ENCODE results near the gene CCDC134. TPM values are rescaled to one million over a fixed set of nuclear protein-coding genes. Genes with fewer than 3 reads are reported as not detected.
"Not testable (repeated sequence)": the region's sequence is repeated elsewhere in the genome, so short reads cannot be mapped to it uniquely, and the experiment has no call there.

Gene CCDC134
- total RNA-seq, 1 donor from 2014 or later, result 10.4 TPM

DNA sequence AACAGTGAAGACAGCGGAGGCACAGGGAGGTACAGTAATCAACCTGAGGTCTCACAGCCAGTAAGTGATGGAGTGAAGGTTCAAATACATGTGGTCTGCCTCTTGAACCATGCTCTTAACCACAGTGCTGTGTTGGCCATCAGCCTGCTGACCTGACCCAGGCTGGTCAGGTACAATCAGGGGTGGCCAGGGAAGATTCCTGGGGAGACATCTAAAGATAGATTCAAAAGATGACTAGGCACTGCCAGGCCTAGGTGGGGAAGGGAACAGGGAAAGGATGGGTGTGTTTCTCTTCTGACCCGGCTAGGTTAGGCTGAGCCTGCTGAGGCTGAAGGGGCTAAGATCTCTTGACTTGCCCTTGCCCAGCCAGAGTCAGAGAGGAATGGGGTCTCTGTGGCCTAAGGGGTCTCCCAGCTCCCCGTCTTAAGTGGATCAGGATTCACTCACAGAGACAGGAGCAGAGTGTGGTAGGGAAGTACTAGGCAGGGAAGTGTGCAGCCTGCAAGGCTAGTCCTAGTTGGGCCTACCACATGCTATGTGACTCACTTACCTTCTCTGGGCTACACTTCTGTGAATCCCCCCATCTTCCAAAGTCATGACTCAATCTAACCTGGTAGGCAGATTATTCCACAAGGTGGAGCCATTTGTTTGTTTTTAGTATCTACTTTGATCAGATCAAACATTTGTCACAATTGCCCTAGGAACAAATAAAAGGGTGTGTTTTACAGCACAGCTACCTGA is 22.0 kb downstream of the CCDC134 start:
- DNase-seq (ENCODE audit: low spot score), result no peak

DNA sequence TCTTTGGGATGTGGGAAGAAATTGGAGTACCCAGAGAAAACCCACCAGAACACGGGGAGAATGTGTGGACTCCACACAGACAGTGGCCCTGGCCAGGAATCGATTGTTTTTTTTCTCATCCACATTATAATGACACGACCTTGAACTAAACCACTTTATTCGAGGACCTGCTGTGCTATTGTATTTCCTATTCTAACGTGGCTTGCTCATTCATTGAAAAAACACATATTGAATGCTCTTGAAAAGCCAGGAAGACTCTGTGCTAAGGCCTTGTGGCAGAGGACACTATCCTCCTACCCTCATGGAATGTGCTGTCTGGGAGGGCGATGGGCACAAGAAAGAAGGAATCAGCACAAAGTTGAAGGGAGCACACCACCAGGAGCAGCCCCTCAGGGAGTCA is 23.3 kb downstream of the CCDC134 start:
- no peak for DNase-seq (ENCODE audit: low spot score)

DNA sequence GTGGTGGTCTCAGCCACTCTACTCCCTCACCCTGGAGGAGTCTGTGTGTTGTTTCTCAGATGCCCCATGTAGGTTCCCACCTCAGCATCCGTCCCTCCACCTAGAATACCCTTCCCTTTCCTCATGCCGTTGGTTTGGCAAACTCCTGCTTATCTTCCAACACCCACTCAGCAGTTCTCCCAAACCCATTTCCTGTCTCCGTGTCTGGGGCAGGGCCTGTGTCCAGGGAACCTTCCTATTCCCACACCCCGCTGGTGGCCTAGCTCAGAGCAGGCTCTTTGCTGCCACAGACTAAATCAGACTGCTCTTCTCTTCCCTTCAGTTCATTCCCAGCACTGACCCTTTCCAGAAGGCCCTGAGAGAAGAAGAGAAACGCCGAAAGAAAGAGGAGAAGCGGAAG is 24.9 kb downstream of the CCDC134 start:
- no peak for DNase-seq (ENCODE audit: low spot score)

DNA sequence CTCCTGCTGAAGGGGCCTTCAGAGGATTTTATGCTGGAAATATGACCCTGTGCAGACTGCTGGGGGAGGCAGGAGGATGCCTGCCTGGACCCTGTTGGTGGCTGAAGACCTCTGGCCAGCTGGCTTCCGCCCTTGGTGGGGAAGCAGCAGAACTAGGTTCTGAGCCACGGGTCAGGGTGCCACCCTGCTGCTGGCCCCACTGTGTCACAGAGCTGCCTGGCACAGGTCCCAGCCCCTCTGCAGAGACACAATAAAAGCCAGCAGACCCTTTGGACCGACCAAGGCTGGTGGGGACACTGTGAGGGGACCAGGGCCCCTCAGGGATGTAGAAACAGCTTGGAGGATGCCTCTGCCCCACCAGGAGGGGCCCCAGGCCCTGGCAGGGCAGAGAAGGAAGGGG is 25.5 kb downstream of the CCDC134 start:
- DNase-seq (ENCODE audit: low spot score), result no peak

DNA sequence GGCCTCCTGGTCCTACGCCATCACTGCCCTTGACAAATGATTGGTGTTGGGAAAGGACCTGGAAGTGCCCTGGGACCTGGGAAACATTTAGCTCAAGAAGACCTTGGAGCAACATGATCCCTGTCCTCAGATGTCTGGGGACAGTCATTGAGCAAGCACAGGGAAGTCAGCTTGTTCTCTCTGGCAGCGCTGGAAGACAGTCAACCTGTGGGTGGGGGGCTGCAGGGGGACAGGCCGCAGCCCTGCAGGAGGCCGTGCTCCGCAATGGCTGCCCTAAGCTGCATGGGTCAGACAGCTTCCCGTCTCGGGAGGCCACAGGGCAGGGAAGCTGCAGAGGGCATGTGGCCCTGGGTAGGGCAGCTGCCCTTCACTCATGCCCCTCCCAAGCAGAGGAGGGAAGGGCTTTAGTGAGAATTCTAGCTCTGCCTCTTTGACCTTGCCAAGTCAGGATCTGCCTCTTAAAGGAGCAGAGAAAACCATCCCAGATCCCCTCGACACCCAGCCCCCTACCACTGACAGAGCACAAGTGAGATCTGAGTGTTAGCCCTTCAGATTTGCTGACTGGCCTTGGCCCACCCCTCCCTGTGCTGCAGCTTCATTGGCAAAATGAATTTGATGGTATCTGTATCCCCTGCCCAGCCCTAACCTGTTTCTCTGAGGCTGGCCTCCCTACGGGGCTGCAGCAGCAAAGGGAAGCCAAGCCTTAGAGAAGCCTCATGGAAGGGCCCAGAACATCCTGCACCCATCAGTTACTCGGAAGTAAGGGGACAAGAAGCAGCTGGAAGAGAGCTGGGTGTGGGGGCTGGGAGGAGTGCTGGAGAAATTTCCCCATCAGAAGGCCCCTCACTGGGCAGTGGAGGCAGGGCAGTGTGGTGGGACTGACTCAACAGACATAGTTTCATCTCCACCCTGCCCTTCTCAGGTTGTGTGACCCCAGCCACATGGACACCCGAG is 26.2 kb downstream of the CCDC134 start:
- no peak for DNase-seq (ENCODE audit: low spot score)

DNA sequence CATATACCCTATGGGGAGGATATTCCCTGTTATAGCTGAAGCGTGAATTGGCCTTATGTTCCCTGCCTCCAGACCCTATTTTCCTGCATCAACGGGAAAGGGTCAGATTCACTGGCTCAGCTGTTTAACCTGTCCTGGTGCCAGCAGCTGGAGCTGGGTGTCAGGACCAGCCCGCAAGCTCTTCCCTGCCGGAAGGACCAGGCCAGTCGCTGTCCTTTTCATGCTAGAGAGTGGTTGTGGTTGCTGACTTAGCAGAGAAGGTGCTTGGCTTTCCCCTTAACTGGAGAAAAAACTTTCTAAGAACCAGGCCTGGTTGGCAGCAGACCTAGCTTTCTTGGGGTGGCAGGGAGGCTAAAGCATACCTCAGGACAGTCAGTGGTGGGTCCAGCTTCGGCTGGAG is 27.2 kb downstream of the CCDC134 start:
- DNase-seq (ENCODE audit: low spot score), result no peak

DNA sequence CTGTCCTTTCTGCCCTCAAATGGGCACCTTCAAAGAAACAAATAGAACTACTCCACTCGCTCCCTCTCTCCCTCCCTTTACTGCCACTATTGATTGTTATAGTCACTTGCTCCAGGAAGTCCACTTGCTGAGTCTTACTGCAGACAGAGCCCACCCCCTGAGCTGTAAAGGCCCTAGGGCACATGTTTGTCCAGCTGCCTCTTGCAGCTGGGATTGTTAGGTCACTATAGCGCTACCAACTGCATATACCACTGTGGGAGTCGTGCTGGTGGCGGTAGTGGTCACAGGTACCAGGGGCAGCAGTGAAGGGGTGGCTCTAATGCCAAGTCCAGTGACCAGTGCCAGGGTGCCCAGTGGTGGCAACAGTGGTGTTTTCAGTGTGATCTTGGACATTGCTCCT is 28.0 kb downstream of the CCDC134 start:
- DNase-seq (ENCODE audit: low spot score), result no peak

DNA sequence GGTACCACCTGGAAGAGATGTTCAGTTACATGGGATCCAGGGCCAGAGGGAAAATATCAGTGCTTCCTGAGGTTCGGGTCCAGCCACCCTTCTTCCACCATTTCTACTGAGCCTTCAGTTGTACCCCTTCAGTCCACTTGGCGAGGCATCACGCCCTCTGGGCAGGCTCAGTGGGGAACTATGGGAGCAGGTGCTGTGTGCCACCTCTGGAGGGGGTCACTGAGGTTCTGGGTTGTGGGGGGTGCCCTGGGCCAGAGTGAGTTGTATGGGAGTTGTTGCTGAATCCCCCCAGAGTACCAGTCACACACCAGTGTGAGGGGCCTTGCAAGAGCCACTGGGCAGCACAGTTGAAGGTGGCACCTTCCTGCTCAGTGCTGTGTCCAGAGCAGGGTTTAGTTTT is 29.7 kb downstream of the CCDC134 start:
- no peak for DNase-seq (ENCODE audit: low spot score)

DNA sequence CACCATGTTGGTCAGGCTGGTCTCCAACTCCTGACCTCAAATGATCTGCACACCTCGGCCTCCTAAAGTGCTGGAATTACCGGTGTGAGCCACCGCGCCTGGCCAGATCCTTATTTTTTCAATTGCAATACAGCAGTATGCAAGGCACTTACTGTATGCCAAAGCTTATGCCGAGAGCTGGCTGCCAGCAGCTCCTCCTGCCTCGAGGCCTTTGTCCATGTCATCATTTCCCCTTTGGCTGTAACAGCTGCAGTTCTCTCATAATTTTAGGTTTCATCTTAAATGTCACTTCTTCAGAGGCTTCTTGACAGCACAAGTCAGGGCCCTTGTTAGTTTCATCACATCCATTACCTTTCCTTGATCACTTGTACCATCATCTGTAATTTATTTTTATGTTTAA is 30.9 kb downstream of the CCDC134 start:
- DNase-seq (ENCODE audit: low spot score), result no peak

DNA sequence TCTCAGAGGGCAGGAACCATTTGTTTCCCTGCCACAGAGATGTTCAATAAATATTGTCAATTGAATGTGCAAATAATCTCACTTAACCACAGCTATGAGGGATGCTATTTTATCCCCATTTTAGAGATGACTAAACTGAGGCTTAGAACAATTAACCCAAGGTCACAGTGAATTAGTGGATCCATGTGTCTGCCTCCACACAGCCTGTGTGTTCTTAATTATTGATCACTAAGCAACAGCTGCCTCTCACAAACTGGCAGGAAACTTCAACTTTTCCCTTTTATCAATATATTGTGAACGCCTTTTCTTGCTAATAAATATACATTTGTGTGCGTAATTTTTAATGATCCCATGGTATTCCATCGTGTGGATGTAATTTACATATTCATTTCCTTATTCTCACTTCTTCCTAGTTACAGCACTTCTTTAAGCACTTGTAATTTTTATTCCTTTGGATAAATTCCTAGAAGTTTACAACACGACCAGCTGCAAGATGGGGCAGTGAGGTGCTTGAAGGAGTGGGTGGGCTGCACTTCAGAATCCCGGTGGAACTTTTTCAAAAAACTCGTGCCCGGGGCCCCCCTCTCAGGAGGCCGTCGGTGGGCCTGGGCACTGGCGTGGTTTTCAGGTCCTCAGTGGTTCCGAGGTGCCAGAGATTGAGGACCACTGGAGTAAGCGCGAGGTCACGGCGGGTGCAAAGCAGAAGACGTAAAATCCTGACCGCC is 31.5 kb downstream of the CCDC134 start:
- DNase-seq (ENCODE audit: low spot score), result no peak

DNA sequence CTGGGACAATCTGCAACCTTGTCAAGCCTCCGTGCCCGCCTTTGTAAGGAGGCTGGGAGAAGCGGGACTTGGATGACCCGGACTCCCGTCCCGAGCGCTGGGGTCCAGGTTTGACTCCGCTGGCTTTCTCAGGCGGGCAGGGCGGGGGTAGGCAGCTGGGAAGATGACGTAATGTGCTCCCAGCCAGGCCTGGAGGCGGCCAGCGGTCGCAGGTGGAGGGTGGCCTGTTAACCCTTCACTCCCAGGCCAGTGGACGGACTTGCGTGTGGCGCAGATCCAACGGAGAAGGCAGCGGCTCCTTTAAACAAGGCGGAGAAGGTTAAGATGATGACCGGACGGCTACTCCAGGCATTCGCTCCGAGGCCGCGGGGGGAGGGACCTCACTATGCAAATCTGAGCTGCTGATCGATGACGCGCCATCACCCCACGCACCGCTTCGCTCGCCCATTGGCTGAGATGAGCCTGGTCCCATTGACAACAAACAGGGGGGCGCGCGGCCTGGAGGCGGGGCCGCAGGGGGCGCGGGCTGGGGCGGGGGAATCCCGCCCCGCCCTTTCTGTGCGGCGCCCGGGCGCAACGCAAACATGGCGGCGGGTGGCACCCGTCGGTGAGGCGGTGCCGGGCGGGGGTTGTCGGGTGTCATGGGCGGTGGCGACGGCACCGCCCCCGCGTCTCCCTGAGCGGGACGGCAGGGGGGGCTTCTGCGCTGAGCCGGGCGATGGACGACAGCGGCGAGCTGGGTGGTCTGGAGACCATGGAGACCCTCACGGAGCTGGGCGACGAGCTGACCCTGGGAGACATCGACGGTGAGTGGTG is 32.3 kb downstream of the CCDC134 start, which contains the start of gene SREBF2:
SREBF2 (plus strand) TSS at position 553 of the 816 bp plus-strand sequence; CDS start at position 719, 166 bp downstream.
- peak; percentile 99 for DNase-seq (ENCODE audit: low spot score)

DNA sequence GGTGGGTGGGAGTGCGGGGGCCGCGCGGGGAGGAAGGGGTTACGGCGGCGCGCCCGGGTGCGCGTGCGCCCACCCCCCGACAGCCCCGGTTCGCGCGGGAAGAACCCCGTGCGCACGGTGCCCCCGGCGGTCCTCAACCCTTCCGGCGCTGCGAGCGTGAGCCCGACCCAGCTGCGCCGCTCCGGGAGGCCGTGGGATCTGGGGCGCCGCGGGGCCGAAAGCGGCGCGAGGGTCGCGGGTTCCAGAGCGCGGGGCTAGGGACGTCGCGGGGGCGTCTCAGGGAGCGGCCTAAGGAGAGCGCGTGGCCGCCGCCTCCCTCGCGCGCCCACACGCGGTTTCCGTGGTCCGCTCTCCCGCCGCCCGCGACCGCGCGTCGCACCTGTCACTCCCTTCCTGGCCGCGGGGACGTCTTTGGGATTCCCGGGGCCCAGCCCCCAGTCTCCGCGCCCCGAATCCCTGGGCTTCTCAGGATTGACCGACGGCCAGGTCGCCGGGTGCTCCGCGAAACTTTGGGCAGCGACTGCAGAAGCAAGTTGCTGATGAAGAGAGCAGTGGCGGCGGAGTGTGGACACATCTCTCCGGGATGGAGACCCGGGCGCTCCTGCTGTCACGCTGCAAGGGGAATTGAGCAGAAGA is 33.0 kb downstream of the CCDC134 start:
- DNase-seq (ENCODE audit: low spot score), result peak; percentile 58

DNA sequence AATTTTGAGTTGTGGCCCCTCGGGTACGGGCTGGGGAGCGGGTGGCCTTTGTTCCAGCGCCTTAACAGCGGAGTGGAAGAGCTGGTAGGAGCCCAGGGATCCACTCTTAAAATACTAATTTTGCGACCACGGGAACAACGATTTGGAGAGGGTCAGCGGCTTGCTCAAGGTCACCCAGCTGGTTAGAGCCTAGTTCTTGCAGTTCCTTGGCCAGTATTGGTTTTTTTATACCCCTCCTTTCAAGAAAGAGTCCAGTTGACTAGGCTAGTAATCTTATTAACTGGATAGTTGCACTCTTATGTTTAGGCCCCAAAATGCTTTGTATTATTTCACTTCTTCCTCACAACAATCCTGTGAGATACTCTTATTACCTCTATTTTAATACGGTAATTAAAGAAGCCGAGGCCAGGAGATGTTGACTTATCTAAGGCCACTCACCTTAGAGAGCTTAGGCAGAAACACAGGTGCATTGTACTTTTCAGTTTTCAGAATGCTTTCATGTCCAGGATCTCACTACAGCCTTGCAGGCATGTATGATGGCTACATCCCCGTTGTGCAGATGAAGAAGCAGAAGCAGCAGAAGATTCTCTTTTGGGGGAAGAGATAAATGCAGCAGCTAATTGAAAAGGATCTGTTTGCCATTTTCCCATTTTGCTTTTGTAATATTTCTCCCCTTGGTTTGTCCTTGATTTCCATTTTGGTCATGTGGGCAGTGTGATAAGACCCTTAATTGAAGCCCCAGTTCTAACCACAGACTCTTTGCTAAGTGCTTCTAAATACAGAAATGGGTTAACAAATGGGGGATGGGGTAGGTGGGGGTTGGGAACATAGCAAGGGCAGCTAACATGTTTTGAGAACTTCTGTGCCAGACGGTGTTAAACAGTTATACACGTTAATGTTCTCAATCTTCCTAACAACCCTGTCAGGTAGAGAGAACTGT is 33.8 kb downstream of the CCDC134 start:
- DNase-seq (ENCODE audit: low spot score), result no peak

DNA sequence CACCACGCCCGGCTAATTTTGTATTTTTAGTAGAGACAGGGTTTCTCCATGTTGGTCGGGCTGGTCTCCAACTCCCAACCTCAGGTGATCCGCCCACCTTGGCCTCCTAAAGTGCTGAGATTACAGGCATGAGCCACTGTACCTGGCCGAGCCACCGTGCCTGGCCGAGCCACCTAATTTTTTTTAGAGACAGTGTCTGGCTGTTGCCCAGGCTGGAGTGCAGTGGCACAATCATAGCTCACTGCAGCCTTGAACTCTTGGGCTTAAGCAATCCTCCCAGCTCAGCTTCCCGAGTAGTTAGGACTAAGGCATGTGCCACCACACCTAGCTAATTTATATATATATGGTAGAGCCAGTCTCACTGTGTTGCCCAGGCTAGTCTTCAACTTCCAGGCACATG is 35.0 kb downstream of the CCDC134 start:
- DNase-seq (ENCODE audit: low spot score), result not testable (repeated sequence)

DNA sequence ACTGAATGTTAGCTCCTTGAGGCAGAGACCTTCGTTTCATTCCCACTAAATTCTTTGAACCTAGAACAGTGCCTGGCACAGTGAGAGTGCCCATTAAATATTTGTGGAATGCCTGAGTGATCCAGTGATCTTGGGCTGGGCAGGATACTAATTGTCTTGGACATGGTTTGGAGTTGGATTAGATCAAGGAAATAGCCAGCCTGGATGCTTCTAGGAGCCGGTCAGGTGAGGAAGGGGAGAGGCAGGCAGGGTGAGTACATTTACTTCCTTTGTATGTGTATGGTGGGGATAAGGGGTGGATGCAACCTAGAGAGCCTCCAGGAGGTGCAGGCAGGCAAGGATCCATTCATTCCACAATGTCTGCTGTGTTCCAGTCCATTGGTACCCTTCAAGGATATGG is 36.1 kb downstream of the CCDC134 start:
- no peak for DNase-seq (ENCODE audit: low spot score)

DNA sequence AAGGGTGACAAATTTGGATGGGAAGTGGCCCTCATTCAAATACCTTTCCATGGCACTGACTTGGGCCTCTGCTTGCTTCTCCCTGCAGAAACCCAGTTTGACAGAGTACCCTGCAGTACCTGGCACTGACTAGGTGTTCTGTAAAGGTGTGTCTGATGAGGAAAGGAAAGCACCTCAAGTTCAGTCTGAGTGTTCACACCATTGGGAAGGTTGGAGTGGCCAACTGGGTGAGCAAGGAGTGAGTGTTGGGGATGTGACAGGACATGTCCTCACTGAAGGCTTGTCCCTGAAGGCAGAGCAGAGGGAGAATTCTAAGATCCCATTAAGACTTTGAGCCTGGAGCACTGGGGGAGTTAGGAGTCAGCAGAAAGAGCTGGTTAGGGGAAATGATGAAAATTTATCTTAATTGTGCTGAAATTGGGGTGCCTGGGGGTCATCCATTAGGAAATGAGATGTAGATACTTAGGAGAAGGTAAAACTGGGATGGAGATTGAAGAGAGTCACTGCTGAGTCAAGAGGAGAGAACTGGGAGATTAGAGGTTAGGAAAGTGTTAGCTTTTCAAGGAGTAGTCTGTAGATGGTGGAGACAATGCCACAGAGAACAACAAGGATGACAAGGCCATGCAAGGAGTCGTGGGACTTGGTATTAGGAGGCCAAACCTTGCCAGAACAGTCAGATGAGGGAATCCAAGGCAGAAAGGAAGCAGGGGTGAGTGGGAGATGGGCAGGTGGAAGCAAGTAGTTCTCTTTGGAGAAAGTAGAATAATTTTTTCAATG is 38.6 kb downstream of the CCDC134 start:
- no peak for DNase-seq (ENCODE audit: low spot score)

DNA sequence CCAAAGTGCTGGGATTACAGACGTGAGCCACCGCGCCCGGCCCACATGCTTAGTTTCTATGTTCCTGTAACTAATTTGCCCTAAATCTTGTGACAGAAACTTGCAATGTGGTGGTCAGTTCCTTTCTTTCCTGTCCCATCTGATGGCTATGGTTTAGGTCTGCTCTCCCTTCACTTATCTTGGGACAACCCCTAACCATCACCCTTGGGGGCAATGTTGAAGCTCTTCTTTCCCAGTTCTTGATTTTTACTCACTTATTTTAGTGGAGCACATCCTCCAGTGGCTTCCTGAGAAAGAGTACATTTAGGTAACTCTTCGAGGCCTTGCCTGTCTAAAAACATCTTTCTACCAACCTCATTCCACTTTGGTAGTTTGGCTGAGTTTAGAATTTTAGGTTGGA is 39.7 kb downstream of the CCDC134 start:
- no peak for DNase-seq (ENCODE audit: low spot score)

DNA sequence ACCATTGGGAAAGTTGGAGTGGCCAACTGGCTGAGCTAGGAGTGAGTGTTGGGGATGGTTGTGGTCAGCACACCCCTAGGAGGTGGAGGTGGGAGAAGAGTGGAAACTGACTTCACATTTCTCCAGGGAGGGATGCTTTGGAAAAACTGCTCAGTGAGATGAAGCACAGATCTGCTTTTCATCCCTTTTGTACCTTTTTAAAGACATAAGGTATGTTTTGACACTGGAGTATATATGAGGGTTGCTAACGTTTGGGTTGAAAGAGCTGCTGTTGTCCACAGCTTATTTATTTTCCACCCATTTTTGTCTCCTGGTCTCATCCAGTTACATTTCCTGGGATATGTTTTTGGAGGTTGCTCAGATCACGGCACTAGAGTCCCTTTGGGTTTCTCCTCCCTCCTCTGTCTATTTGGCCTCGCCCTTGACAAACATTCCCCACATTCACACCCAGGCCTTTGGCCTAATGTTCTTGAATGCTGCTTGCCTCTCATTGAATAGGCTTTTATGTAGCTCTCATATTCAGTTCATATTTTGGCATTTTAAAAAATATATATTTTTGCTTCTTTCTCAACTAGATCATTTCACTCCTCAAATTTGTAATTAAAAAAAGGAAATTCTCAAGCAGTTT is 40.7 kb downstream of the CCDC134 start:
- no peak for DNase-seq (ENCODE audit: low spot score)
